ENCODE data around the gene PLCH1. TPM values are rescaled to one million over a fixed set of nuclear protein-coding genes. Genes with fewer than 3 reads are reported as not detected.
A peak's percentile ranks its signal among the peaks of the same experiment; 100 is the strongest.

Gene PLCH1
- total and polyA plus RNA-seq, 2 of the 13 experiments (the other 11 are each of a cell fraction or from before 2014, with no cell fraction given) = 2.0 to 3.0 TPM

- peak; percentile 90 for ATAC-seq
- in situ Hi-C loops (cut with HindIII; ENCODE audit: extremely low pct_ligation_motif_present, low pct_unique_long_range_greater_than_20kb) = no loop called here
Measured at GRCh38 chr3:155676252-155676981, 68.5 kb downstream of the PLCH1 start.

More at GRCh38 chr3:155676252-155676981, 68.5 kb downstream of the PLCH1 start:
- H3K27ac ChIP-seq (ENCODE audit: extremely low read length, insufficient read depth, low read length) = peak overlapping the region; percentile 16
- H4K20me1 ChIP-seq (ENCODE audit: insufficient read depth, low read length) = no peaks in the 10 kb centered on the region
- POLR2A ChIA-PET = no interaction called here
- BruUV-seq (replicated peaks) = no TSS peak
- peak; percentile 21 for FAIRE-seq
- no peaks in the 10 kb centered on the region for H3K36me3 ChIP-seq (replicated peaks in 1 of 2; ENCODE audit: control insufficient read depth in 1 of 2, insufficient read depth in 2 of 2, low read length in 2 of 2)
- 46% methylated on average over 7 of the region's 14 CpGs for WGBS (ENCODE audit: low lambda C conversion rate)
- no peak overlapping the region for H3K9ac ChIP-seq (ENCODE audit: insufficient read depth, low read depth, low read length)
- no peaks in the 10 kb centered on the region for H3K9me3 ChIP-seq (ENCODE audit: low read length)
- H3K4me1 ChIP-seq (ENCODE audit: insufficient read depth, low read length) = peaks cover 42% of the 10 kb centered on the region
- CTCF ChIA-PET (ENCODE audit: low intra/inter-chr PET ratio, low total read pairs) = no interaction called here
- no peaks in the 10 kb centered on the region for H3K79me2 ChIP-seq (ENCODE audit: insufficient read depth, low read length)
- DNase-seq (ENCODE audit: low spot score) = no peak
- H2AFZ ChIP-seq (ENCODE audit: low read length) = peak overlapping the region; percentile 34
- peak; percentile 63; the same call in 1 of the 2 replicates for TF ChIP-seq ZNF646 (CRISPR knock-in tag; IDR thresholded peaks at IDR 0.05)
- peak; percentile 88 for TF ChIP-seq ZNF292 (CRISPR knock-in tag; IDR thresholded peaks at IDR 0.05; ENCODE audit: borderline replicate concordance, low read depth)
- TF ChIP-seq GATAD2A (CRISPR knock-in tag; IDR thresholded peaks at IDR 0.05) = peak; percentile 23; the same call in 1 of the 2 replicates
- no peak for TF ChIP-seq JDP2 (CRISPR knock-in tag; IDR thresholded peaks at IDR 0.05; ENCODE audit: borderline replicate concordance)
- peak; percentile 52 for TF ChIP-seq SALL1 (CRISPR knock-in tag; IDR thresholded peaks at IDR 0.05)
- no peak for TF ChIP-seq U2AF2 (IDR thresholded peaks at IDR 0.05; ENCODE audit: low read depth, low read length)
- TF ChIP-seq ZNF33B (CRISPR knock-in tag; IDR thresholded peaks at IDR 0.05) = no peak
- TF ChIP-seq KMT2A (CRISPR knock-in tag; IDR thresholded peaks at IDR 0.05) = peak; percentile 63; the same call in 1 of the 2 replicates
- H3K4me3 ChIP-seq (replicated peaks in 1 of 3; ENCODE audit: insufficient read depth in 1 of 3, low read depth in 2 of 3, low read length in 3 of 3) = peak overlapping the region; percentile 18 to 51 (median 28); a peak in 4 of 6 replicates
- H3K4me2 ChIP-seq (ENCODE audit: low read depth, low read length) = peak overlapping the region; percentile 62
- intact Hi-C loops (cut with micrococcal nuclease; ENCODE audit: unreplicated experiment) = no loop called here
- H3K27me3 ChIP-seq (ENCODE audit: control insufficient read depth in 1 of 2, insufficient read depth in 2 of 2, low read length in 2 of 2) = no peaks in the 10 kb centered on the region

All from HepG2 (cell line).